KG1 (cell line): Measurements from ENCODE around the gene DNPH1.

Experiments used
- DNase-seq: peaks from one replicate; lab custom pipeline; 2025; lab: John Stamatoyannopoulos, UW

The DNPH1 gene

DNA sequence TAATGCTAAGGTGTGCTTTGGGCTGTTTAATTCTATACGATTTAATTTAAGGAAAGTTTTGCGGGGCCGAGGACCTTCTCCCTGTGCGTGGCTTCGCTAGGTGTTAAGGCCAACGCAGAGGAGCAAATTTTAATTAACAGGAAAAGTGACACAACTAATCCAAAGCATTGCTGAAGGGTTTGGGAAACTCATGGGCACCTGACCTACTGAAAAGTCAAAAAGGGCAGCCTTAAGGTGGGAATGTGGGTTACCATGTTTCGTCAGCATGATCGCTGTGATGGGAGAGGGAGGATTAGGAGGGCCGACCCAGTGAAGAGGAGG is 47.7 kb downstream of the DNPH1 start:
- no peak for DNase-seq

DNA sequence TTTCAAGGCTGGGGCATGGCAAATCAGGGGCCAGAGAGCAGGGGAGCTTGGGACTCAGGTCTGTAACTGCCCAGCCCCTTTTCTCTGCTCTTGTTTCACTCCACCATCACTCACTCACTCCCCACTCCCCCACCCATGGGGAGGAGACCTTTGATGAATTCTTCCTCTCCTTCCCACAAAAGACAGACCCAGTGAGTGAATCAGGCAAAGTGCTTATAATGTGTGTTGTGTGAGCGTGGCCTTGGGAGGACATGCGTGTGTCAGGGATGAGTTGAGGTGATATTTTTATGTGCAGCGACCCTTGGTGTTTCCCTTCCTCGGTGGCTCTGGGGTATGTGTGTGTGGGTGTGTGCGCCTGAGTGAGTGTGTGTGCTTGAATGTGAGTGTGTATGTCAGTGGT is 48.3 kb downstream of the DNPH1 start:
- no peak for DNase-seq

DNA sequence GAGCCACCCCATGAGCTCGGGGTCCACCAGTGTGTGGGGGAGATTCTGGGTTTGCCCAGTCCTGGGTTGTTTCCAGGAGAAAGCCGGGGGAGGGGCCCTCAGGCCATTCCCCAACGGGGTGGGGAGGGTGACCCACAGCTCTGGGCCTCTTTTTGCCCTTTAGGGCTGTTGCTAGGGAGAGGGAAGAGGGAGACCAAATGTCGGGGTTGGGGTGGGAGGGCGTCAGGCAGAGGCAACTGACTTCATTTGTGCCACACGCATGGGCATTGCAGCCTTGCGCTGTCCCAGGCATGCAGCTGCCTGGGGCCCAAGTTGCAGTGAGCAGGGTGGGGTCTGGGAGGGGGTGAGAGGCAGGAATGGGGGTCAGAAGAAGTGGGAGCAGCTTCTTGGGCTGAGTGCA is 49.2 kb downstream of the DNPH1 start:
- no peak for DNase-seq

DNA sequence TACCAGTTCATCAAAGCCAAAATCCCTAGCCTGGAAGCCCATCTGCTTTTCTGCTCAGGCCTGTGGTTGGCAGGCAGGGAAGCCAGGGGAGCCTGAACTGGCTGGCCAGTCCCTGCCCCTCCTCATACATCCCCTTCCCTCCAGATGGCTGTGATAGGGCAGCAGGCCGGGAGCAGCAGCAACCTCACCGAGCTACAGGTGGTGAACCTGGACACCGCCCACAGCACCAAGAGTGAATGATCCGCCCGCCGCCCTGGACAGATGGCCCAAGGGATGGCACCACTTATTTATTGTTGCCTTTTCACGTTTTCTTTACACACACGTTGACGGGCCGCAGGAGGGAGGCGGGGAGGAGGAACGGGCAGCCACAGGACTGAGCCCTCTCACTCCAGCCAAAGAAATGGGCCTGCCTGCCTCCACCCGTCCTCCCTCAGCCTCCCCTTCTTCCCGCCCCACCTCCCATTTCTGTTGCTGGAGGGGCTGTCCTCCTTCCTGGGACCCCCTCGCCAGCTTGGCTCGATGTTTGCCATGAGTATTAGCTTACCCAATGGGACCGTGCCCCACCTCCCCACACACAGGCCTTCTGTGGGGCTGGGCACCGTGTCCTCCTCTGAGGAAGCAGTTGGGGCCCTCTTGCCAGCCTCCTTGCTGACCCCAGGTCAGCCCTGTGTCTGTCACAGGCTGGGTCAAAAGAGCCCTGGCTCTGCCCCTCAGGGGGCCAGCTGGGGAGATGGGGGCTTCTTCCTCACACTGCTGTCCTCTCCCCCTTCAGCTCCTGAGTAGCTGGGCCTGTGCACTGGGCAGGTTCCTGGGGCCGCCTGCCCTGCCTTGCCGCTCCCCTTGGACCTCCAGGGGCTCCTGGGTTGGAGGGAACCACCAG is 50.1 kb downstream of the DNPH1 start:
- no peak for DNase-seq

DNA sequence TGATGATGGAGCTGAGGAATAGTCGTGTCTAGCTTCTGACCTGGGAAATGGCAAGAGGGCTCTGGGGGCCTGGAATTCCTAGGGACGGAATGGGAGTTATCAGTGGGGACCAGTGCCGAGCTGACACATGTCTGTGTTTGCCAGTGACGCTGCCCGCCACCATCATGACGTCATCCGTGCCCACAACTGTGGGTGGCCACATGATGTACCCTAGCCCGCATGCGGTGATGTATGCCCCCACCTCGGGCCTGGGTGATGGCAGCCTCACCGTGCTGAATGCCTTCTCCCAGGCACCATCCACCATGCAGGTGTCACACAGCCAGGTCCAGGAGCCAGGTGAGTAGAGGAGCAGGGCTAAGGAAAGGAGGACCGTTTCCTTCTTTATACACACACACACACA is 51.1 kb downstream of the DNPH1 start:
- no peak for DNase-seq

DNA sequence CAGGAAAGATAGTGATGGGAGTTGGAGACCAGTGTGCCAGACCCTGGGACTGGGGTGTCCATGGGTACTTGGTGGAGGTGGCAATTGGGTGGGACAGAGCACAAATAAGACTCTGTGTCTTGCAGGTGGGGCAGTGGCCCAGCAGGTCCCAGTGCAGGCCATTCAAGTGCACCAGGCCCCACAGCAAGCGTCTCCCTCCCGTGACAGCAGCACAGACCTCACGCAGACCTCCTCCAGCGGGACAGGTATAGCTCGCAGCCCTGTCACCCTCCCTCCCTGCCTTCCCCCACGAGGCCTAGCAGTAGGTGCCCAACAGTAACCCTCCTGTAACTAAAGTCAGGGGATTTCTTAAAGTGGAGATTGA is 52.9 kb downstream of the DNPH1 start:
- no peak for DNase-seq

DNA sequence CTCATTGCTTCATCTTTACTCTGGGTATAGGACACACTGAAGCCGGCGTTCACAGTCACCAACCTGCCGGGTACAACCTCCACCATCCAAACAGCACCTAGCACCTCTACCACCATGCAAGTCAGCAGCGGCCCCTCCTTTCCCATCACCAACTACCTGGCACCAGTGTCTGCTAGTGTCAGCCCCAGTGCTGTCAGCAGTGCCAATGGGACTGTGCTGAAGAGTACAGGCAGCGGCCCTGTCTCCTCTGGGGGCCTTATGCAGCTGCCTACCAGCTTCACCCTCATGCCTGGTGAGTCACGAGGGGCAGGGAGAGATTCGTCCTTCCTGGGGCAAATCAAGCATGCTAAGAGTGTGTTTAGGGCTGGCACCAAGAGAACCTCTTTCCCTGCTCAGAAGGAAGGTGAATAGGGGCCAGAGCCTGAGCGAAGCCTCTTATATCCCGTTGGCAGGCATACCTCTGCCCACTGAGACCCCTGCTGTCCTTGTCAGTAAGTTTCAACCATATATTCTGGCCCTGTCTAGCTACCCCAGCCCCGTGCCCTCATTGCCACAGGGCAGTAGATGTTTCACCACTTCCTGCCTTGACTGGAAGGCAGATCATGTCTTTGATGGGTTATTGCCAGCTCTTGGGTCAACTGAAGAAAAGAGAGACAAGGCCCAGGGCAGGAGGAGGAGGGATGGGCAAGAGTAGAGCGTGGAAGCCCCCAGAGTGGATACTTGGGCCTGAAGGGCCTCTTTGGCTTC is 53.4 kb downstream of the DNPH1 start:
- no peak for DNase-seq
